Measurements from ENCODE around the gene CELSR1.

Gene CELSR1, protein sequence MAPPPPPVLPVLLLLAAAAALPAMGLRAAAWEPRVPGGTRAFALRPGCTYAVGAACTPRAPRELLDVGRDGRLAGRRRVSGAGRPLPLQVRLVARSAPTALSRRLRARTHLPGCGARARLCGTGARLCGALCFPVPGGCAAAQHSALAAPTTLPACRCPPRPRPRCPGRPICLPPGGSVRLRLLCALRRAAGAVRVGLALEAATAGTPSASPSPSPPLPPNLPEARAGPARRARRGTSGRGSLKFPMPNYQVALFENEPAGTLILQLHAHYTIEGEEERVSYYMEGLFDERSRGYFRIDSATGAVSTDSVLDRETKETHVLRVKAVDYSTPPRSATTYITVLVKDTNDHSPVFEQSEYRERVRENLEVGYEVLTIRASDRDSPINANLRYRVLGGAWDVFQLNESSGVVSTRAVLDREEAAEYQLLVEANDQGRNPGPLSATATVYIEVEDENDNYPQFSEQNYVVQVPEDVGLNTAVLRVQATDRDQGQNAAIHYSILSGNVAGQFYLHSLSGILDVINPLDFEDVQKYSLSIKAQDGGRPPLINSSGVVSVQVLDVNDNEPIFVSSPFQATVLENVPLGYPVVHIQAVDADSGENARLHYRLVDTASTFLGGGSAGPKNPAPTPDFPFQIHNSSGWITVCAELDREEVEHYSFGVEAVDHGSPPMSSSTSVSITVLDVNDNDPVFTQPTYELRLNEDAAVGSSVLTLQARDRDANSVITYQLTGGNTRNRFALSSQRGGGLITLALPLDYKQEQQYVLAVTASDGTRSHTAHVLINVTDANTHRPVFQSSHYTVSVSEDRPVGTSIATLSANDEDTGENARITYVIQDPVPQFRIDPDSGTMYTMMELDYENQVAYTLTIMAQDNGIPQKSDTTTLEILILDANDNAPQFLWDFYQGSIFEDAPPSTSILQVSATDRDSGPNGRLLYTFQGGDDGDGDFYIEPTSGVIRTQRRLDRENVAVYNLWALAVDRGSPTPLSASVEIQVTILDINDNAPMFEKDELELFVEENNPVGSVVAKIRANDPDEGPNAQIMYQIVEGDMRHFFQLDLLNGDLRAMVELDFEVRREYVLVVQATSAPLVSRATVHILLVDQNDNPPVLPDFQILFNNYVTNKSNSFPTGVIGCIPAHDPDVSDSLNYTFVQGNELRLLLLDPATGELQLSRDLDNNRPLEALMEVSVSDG (N-terminal part only)

GRCh38 chr22:46537225-46537945, at the start of gene CELSR1:
CELSR1 (minus strand) TSS chr22:46537620; CDS start chr22:46537170, 450 bp downstream.
- Mint-ChIP-seq H3K9me3 (no peaks in the 10 kb centered on the region), H3K27ac (peak within 1 kb of the TSS; percentile 88), H3K4me1 (peaks cover 11 to 19% of the 10 kb centered on the region in 2 donors), H3K4me3 (peak within 1 kb of the TSS; percentile 64 to 65), H3K36me3 (peaks cover 0 to 2% of the 10 kb centered on the region in 2 donors), H3K27me3 (peaks cover 47 to 65% of the 10 kb centered on the region in 2 donors)
- peak; percentile 26 to 40 for ATAC-seq (replicated peaks)
- no peak for DNase-seq

- peaks cover 73 to 97% of the 10 kb centered on the region in 2 donors for H3K4me1 Mint-ChIP-seq
- peak overlapping the region; percentile 99 for H3K27ac Mint-ChIP-seq
- H3K4me3 Mint-ChIP-seq, result peak overlapping the region; percentile 83 to 86
- ATAC-seq (replicated peaks) (peak; percentile 76 to 83), DNase-seq (peak; percentile 84)
- no peaks in the 10 kb centered on the region for H3K27me3 Mint-ChIP-seq
- H3K9me3 Mint-ChIP-seq, result no peaks in the 10 kb centered on the region
- peaks cover 7 to 11% of the 10 kb centered on the region in 2 donors for H3K36me3 Mint-ChIP-seq
Observed at GRCh38 chr22:46587061-46587460, 49.6 kb upstream of the CELSR1 start.

GRCh38 chr22:46586531-46587011, 49.2 kb upstream of the CELSR1 start:
- Mint-ChIP-seq H3K27ac (peak overlapping the region; percentile 99), H3K9me3 (no peaks in the 10 kb centered on the region), H3K4me1 (peaks cover 74 to 97% of the 10 kb centered on the region in 2 donors), H3K4me3 (peak overlapping the region; percentile 83 to 86), H3K27me3 (no peaks in the 10 kb centered on the region), H3K36me3 (peaks cover 7 to 12% of the 10 kb centered on the region in 2 donors)
- DNase-seq (no peak), ATAC-seq (replicated peaks) (peak in 1 of 2 donors; percentile 0)

- Mint-ChIP-seq H3K36me3 (peaks cover 7 to 14% of the 10 kb centered on the region in 2 donors), H3K4me3 (peak overlapping the region in 1 of 2 donors; percentile 86), H3K27me3 (no peaks in the 10 kb centered on the region), H3K4me1 (peaks cover 76 to 97% of the 10 kb centered on the region in 2 donors), H3K9me3 (no peaks in the 10 kb centered on the region), H3K27ac (peak overlapping the region; percentile 99)
- DNase-seq (no peak), ATAC-seq (replicated peaks) (no peak)
Observed at GRCh38 chr22:46586123-46586519, 48.7 kb upstream of the CELSR1 start.

DNA sequence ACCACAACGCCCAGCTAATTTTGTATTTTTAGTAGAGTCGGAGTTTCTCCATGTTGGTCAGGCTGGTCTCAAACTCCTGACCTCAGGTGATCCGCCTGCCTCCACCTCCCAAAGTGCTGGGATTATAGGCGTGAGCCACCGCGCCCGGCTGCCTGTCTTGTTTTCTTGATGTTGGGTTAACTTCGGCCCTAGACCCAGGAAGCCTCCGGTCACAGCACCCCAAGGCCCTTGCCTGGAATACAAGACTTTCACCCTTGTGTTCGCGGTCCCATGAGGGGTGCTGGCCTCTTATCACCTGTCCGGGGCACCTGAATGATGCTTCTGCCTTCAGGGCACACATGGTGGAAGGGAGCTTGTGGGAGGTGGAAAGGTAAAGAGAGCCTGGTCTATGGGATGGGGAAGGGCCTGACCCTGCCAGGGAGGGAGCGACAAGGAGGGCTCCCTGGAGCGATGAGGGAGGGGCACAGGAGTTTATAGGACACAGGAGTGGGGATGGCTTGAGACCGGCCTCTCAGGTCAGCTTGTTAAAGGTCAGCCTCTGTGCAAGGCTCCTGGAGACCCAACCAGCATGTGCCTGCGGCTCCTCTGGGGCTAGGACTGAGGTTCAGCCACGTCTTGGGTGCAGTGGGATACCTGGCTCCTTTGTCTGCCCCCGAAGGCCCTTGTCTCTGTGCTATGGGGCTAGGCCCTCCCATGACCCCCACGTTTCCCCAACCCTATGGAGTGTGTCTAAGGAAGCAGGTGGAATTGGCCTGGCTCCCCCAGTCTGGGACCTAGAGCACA, 48.1 kb upstream of the CELSR1 start:
- Mint-ChIP-seq H3K4me3 (no peak overlapping the region), H3K27me3 (no peaks in the 10 kb centered on the region), H3K9me3 (no peaks in the 10 kb centered on the region), H3K4me1 (peaks cover 71 to 95% of the 10 kb centered on the region in 2 donors), H3K36me3 (peaks cover 7 to 14% of the 10 kb centered on the region in 2 donors), H3K27ac (peak overlapping the region; percentile 92)
- DNase-seq (no peak), ATAC-seq (replicated peaks) (no peak)

GRCh38 chr22:46584081-46584921, 46.9 kb upstream of the CELSR1 start:
- H3K27me3 Mint-ChIP-seq, result no peaks in the 10 kb centered on the region
- H3K9me3 Mint-ChIP-seq, result no peaks in the 10 kb centered on the region
- no peak for ATAC-seq (replicated peaks)
- no peak for DNase-seq
- peaks cover 72 to 95% of the 10 kb centered on the region in 2 donors for H3K4me1 Mint-ChIP-seq
- peak overlapping the region; percentile 47 for H3K27ac Mint-ChIP-seq
- peaks cover 7 to 11% of the 10 kb centered on the region in 2 donors for H3K36me3 Mint-ChIP-seq
- H3K4me3 Mint-ChIP-seq, result no peak overlapping the region

- peaks cover 72 to 95% of the 10 kb centered on the region in 2 donors for H3K4me1 Mint-ChIP-seq
- no peak overlapping the region for H3K27ac Mint-ChIP-seq
Observed at GRCh38 chr22:46583571-46583970, 46.2 kb upstream of the CELSR1 start.

DNA sequence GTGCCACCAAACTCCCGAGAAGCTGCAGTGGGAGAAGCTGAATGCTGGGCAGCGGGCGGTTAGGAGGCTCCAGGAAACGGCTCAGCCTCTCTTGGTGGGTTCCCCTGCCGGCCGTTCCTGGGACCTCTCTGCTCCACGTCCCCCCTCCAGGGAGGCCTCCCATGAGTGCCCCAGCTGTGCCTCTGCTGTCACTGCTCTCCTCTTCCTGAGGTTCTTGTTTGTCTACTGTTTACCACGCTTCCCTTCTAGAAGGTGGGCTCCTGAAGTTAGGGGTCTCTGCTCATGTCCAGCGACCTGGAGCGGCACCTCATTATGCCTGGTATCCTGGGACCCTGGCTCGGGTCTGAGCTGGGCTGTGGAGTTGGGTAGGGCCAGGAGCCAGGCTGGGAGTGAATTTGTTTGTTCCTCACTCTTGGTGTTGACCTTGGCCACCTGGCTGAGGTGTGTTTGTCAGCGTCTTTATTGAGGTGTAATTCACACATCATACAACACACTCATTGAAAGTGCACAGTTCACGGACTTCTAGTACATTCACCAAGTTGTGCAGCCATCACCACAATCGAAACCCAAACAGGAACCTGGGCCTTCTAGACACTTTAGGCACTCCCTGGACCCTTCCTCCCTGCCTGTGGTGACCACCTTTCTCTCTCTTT, 45.0 kb upstream of the CELSR1 start:
- H3K4me1 Mint-ChIP-seq, result peaks cover 74 to 95% of the 10 kb centered on the region in 2 donors
- peak overlapping the region; percentile 47 for H3K27ac Mint-ChIP-seq
- no peak for ATAC-seq (replicated peaks)
- H3K9me3 Mint-ChIP-seq, result no peaks in the 10 kb centered on the region
- H3K36me3 Mint-ChIP-seq, result peaks cover 9 to 10% of the 10 kb centered on the region in 2 donors
- no peak for DNase-seq
- no peaks in the 10 kb centered on the region for H3K27me3 Mint-ChIP-seq
- H3K4me3 Mint-ChIP-seq, result no peak overlapping the region

More at GRCh38 chr22:46583571-46583970, 46.2 kb upstream of the CELSR1 start:
- DNase-seq (no peak), ATAC-seq (replicated peaks) (no peak)
- no peak overlapping the region for H3K4me3 Mint-ChIP-seq
- no peaks in the 10 kb centered on the region for H3K9me3 Mint-ChIP-seq
- H3K36me3 Mint-ChIP-seq, result peaks cover 7% of the 10 kb centered on the region in 2 donors
- no peaks in the 10 kb centered on the region for H3K27me3 Mint-ChIP-seq

DNA sequence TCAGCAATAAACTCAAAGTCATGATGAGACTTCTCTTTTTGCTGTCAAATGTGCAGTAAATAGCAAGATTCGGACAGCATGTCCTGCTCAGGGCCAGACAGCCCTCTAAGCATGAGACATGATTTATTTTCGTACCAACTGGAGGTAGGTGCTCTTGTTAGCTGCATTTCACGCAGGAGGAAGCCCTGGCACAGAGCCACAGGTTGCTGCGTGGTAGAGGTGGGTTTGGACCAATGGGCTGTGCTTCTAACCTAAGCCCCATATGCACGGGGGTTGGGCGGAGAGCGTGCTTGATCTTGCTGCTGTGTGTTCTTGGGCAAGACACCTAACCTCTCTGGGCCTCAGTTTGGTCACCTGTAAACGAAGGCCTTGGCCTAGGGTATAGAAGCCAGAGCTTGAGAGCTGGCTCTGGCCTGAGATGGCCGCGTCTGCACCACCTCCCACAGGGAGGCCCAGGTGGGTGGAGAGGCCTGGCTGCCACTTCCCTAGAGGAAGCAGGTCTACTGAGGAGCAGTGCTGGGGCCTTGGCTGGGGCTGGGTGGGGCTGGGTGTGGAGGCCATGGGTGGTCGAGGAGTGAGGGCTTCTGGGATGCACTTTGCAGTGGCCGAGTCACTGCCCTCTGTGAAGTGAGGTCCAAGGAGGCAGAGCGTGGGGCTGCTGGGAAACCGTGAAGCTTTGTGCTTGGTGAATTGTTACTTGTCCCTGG, 44.3 kb upstream of the CELSR1 start:
- ATAC-seq (replicated peaks) (no peak), DNase-seq (no peak)
- H3K27me3 Mint-ChIP-seq, result no peaks in the 10 kb centered on the region
- peak overlapping the region in 1 of 2 donors; percentile 25 for H3K4me3 Mint-ChIP-seq
- H3K36me3 Mint-ChIP-seq, result peaks cover 9 to 10% of the 10 kb centered on the region in 2 donors
- H3K9me3 Mint-ChIP-seq, result no peaks in the 10 kb centered on the region
- peak overlapping the region; percentile 51 for H3K27ac Mint-ChIP-seq
- peaks cover 67 to 88% of the 10 kb centered on the region in 2 donors for H3K4me1 Mint-ChIP-seq

DNA sequence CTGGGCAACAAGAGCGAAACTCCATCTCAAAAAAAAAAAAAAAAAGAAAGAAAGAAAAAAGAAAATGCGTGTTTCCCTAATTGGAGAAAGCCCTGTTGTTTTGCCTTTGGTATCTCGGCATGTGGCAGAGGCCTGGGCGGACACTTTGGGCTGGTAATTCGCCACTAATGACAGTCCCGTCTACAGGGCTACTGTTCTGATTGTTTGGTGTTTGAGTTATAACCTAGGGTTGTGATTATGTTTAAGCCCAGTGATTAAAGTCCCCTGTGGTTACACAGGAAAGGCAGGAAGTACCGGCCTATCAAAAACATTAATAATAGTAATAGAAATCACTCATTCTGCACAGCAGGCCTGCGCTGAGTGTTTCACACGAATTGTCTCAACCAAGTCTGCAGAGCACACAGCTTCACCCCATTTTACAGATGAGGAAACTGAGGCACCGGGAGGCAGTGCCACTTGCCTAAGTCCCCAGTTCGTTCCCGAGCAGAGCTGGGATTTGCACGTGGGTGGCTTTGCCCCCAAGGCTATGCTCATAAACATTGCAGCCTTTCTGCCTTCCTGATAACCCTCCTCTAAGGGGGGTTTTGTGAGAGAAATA, 43.6 kb upstream of the CELSR1 start:
- H3K4me3 Mint-ChIP-seq, result peak overlapping the region in 1 of 2 donors; percentile 25
- peak overlapping the region; percentile 51 for H3K27ac Mint-ChIP-seq

More for the DNA sequence above, 43.6 kb upstream of the CELSR1 start:
- peaks cover 9 to 10% of the 10 kb centered on the region in 2 donors for H3K36me3 Mint-ChIP-seq
- ATAC-seq (replicated peaks), result peak in 1 of 2 donors; percentile 12
- peaks cover 65 to 86% of the 10 kb centered on the region in 2 donors for H3K4me1 Mint-ChIP-seq
- no peaks in the 10 kb centered on the region for H3K9me3 Mint-ChIP-seq
- DNase-seq, result no peak
- no peaks in the 10 kb centered on the region for H3K27me3 Mint-ChIP-seq

Measured in stimulated activated naive B cell treated with anti-CD40 and anti-IgM and Interleukin-4, amounts not matched to agents 10 μg/mL and 1 μg/mL and 100 μg/mL, for 72 hours (primary cell).